Renal cortical epithelial cell (primary cell): Measurements from ENCODE around the gene SPTSSB. TPM values are rescaled to one million over a fixed set of nuclear protein-coding genes. Genes with fewer than 3 reads are reported as not detected.

Experiments
- DNase-seq: peaks from one replicate; pipeline ENCODE4 v3.0.0-alpha.2; 2011; ENCODE audit warnings: low read depth
- total RNA-seq: library from RNA; depleted of rRNA; stranded (reverse); fragments of >200 nt; gene quantifications from 2 replicates; pipeline ENCODE4 v1.2.3, GENCODE V29; 2014

SPTSSB gene, protein sequence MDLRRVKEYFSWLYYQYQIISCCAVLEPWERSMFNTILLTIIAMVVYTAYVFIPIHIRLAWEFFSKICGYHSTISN
- total RNA-seq = not detected in 2 replicates

- DNase-seq = peak; percentile 84
Observed at GRCh38 chr3:161371441-161372320, at the start of gene SPTSSB. SPTSSB (minus strand) TSS chr3:161371517; CDS start chr3:161346323, 25,194 bp downstream.

GRCh38 chr3:161420746-161421145, 49.4 kb upstream of the SPTSSB start:
- peak; percentile 76 for DNase-seq

GRCh38 chr3:161419555-161420333, 48.4 kb upstream of the SPTSSB start:
- no peak for DNase-seq

DNA sequence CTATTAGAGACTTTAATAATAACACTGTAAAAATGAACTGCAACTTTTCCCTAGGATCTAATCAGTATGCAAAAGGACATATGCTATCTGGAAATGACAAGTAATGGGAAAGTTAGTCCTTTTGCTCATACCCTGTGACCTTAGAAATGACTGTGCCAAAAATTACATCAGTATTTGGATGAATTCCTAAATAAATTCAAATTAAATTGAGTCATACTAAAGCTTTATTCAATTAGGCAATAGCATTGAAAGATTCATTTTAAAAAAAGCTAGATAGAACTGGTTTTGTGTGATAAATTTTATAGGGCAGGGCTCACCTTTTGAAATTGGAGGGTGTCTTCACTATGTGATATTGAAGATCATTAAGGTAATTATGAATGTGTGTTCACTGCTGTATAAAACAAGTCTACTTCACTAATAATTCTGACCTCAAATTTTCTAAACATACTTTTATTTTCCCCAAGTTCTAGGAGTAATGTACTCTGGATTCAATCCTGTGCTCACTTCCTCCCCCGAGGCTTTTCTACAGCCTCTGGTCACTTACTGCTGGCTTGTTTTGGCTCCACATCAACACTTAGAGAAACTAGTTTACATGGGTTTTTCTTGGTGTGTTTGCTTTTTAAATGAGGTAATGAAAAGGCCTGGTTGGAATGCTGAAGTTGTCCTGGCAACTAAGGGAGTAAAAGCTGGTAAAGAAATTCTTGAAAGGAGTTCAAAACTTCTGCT, 44.4 kb upstream of the SPTSSB start:
- peak; percentile 93 for DNase-seq

DNA sequence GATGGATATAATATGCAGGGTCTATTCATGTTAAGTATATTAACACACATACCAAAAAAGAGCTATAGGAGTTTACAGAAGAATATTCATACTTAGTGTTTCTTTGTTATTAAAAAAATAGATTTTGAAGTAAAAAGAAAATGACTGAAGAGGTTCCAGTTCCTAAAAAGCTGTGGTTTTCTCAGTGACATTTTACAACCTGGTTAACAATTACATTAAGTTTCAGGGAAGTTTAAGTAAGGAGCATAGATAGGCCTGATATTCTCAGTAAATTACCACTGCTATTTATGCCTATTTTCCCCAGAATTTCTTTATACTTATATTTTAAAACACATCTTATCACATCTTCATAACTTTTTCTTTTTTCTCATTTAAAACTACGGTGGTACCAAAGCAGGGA, 43.6 kb upstream of the SPTSSB start:
- DNase-seq = no peak

DNA sequence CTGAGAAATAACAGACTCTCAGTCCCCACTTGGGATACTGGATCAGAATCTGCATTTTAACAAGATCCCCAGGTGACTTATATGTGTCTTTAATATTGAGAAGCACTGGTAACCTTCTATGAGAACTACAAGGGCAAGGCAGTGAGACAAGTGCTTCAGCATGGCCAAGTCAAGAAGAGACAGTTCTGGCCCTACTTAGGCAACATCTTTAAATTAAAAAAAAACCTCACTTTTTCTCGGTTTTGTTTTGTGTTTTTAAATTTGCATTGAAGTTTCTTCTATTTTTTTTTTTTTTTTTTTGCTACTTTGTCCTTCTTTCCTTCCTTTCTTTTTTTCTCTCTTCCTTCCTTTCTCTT, 42.5 kb upstream of the SPTSSB start:
- DNase-seq = no peak

GRCh38 chr3:161413127-161413854, 42.0 kb upstream of the SPTSSB start:
- DNase-seq = peak; percentile 57

- DNase-seq = peak; percentile 53
Observed at GRCh38 chr3:161412123-161412522, 40.8 kb upstream of the SPTSSB start.

DNA sequence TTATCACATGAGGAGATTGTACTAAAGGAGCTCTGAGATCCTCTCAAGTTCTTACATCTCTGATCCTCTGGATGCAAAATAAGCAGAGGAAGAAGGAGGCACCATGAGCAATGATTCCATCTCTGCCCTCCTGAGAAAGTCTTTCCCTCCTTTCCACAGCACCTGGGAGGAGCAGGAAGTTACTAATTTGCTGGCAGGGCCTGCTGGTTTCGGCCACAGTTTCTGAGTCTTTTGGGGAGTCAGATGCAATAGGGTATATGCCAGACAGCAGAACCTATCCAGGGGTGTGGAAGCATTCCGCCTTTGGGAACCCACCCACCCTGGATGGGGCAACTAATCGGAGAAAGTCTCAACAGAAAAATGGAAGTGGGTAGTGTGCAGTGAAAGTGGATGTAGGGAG, 38.5 kb upstream of the SPTSSB start:
- no peak for DNase-seq

- DNase-seq = peak; percentile 47
Observed at GRCh38 chr3:161409069-161409468, 37.8 kb upstream of the SPTSSB start.

- DNase-seq = no peak
Observed at GRCh38 chr3:161406594-161407555, 35.6 kb upstream of the SPTSSB start.

GRCh38 chr3:161405836-161406235, 34.5 kb upstream of the SPTSSB start:
- DNase-seq = no peak

- DNase-seq = no peak
Observed at GRCh38 chr3:161405087-161405486, 33.8 kb upstream of the SPTSSB start.

DNA sequence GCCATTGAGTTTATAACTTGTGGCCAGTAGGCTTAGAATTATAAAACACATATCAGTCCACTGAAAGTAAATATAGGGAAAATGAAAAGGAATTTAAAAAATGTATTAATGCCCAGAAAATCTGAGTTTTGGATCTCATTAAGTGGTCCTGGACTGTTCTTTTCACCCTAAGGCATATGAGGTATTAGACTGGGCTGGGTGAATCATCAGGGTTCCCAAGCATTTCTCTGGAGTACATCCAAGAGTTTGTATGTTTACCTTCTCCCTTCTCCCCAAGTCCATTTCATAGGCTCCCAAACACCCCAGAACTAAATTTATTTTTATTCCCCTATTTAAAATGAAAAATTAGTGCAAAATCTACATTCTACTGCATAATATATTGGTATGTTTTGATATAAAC, 31.9 kb upstream of the SPTSSB start:
- DNase-seq = peak; percentile 65

GRCh38 chr3:161401389-161401788, 30.1 kb upstream of the SPTSSB start:
- DNase-seq = no peak

GRCh38 chr3:161400650-161401049, 29.3 kb upstream of the SPTSSB start:
- no peak for DNase-seq

GRCh38 chr3:161395115-161396012, 24.0 kb upstream of the SPTSSB start:
- no peak for DNase-seq

- no peak for DNase-seq
Observed at GRCh38 chr3:161393803-161394202, 22.5 kb upstream of the SPTSSB start.

GRCh38 chr3:161393310-161393709, 22.0 kb upstream of the SPTSSB start:
- peak; percentile 33 for DNase-seq
